Endodermal cell (in vitro differentiated cells): Measurements from ENCODE around the gene CCDC191. TPM values are rescaled to one million over a fixed set of nuclear protein-coding genes. Genes with fewer than 3 reads are reported as not detected.

Source experiments
- DNase-seq: peaks from one replicate; pipeline ENCODE4 v3.0.0-alpha.2; 2017
- H3K27ac ChIP-seq: 2 replicates; pipeline ENCODE4 v1.5.1; 2013; ENCODE audit warnings: mild to moderate bottlenecking, low read depth, low read length, moderate library complexity
- H3K27me3 ChIP-seq: 2 replicates; pipeline ENCODE4 v1.6.1; 2013; ENCODE audit warnings: mild to moderate bottlenecking, low read length, moderate library complexity; ENCODE audit not compliant: insufficient read depth, control insufficient read depth, poor library complexity, severe bottlenecking
- H3K36me3 ChIP-seq: 2 replicates; pipeline ENCODE4 v1.7.0; 2013; ENCODE audit warnings: mild to moderate bottlenecking, low read length, moderate library complexity; ENCODE audit not compliant: control insufficient read depth, insufficient read depth
- H3K4me1 ChIP-seq: one replicate; pipeline ENCODE4 v1.7.0; 2013; ENCODE audit warnings: low read length; ENCODE audit not compliant: control insufficient read depth, insufficient read depth
- H3K4me3 ChIP-seq: 2 replicates; pipeline ENCODE4 v1.5.1; 2013; ENCODE audit warnings: mild to moderate bottlenecking, low read length, moderate library complexity
- H3K9ac ChIP-seq: 2 replicates; pipeline ENCODE4 v1.6.1; 2013; ENCODE audit warnings: mild to moderate bottlenecking, low read length, moderate library complexity; ENCODE audit not compliant: poor library complexity, severe bottlenecking; ENCODE audit errors: extremely low read depth
- H3K9me3 ChIP-seq: 2 replicates; pipeline ENCODE4 v1.6.1; 2013; ENCODE audit warnings: mild to moderate bottlenecking, low read length, moderate library complexity; ENCODE audit not compliant: control insufficient read depth
- H3K27ac Mint-ChIP-seq: 2 replicates; pipeline ENCODE4 v1.8.0; 2020; ENCODE audit warnings: mixed read lengths
- H3K27me3 Mint-ChIP-seq: 2 replicates; pipeline ENCODE4 v1.8.0; 2021; ENCODE audit warnings: mild to moderate bottlenecking, mixed read lengths; ENCODE audit not compliant: insufficient read depth
- H3K36me3 Mint-ChIP-seq: 2 replicates; pipeline ENCODE4 v1.8.0; 2020; ENCODE audit warnings: low read depth, mixed read lengths
- H3K4me1 Mint-ChIP-seq: 2 replicates; pipeline ENCODE4 v1.8.0; 2020; ENCODE audit warnings: mixed read lengths
- H3K4me3 Mint-ChIP-seq: 2 replicates; pipeline ENCODE4 v1.8.0; 2020; ENCODE audit warnings: mild to moderate bottlenecking, moderate library complexity, mixed read lengths
- H3K9me3 Mint-ChIP-seq: 2 replicates; pipeline ENCODE4 v1.8.0; 2020; ENCODE audit warnings: mild to moderate bottlenecking, mixed read lengths
- CTCF ChIP-seq: fragments of 200-600 bp; sonication (generic); conservative IDR thresholded peaks from 2 replicates; pipeline ENCODE4 v1.5.0; 2021; ENCODE audit warnings: antibody characterized with exemption, mild to moderate bottlenecking
- WGBS, 2 experiments: methylation state at CpG; one replicate each; pipeline versions ENCODE4 v1.1.5 to v1.1.7; 2013; ENCODE audit warnings: missing lambda C conversion rate in 2 of 2, mixed read lengths in 1 of 2; ENCODE audit not compliant: insufficient coverage in 1 of 2, insufficient read length in 1 of 2; 5-methylcytosine and 5-hydroxymethylcytosine counted together
- long read RNA-seq, 4 experiments: library from polyadenylated mRNA in 2 of 4; library from RNA in 1 of 4; library from capped mRNA in 1 of 4; stranded (forward) in 3 of 4; unstranded in 1 of 4; transcript quantifications; one replicate each; pipeline ENCODE4 v2.0.0, GENCODE V29; 2020 to 2021; ENCODE audit warnings: inconsistent platforms in 1 of 4
- polyA plus RNA-seq, 2 experiments: library from polyadenylated mRNA; stranded (reverse); fragments of 50-300 nt; gene quantifications; one replicate each; pipeline ENCODE4 v1.2.3, GENCODE V29; 2013
- total RNA-seq, 2 donors: library from RNA; stranded (reverse); fragmentation: NEBNext Ultra II Directional in 1 of 2; extraction: Animal tissue kit (Norgen Biotek cat#: 25700) in 1 of 2; gene quantifications; 2 replicates in 1 of 2; 3 replicates in 1 of 2; pipeline ENCODE4 v1.2.1, GENCODE V29; 2021

The CCDC191 gene, protein sequence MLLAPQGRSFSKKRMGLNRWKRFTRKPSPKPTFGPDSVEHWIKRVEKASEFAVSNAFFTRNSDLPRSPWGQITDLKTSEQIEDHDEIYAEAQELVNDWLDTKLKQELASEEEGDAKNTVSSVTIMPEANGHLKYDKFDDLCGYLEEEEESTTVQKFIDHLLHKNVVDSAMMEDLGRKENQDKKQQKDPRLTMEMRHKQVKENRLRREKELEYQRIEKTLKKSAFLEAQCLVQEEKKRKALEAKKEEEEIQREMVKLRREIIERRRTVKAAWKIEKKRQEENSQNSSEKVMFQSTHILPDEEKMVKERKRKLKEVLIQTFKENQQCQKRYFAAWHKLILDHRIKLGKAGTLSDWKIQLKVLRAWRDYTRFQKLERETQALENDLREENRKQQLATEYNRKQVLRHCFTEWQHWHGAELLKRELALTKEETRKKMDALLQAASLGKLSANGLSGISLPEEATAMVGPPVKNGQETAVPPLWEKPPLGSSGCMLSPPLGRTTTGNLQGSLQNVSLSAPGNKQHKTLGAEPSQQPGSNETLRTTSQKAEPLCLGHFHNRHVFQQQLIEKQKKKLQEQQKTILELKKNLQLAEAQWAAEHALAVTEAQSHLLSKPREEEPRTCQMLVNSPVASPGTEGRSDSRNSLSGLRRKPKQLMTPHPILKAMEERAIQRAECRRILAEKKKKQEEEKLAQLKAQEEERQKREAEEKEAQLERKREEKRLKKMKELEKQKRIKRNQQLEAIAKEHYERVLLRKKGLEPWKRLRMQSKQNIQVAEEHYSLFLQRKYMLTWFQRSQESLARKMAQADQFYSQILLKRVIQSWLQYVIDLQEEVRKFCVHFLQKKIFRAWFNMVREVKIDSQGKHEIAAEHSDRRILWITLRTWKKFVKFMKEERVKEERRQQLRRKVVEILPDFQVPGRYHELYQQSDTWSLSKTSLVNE
- total RNA-seq = 1 to 10 TPM; 4.4 to 6.1 TPM
- polyA plus RNA-seq (2013, experiment 1 of 2) = 6.9 TPM
- polyA plus RNA-seq (2013, experiment 2 of 2) = 5.3 TPM
- long read RNA-seq, experiment 1, partial matches to known transcripts = 1 of 1 reads
- long read RNA-seq, experiment 1, other reads (novel, unspliced or antisense) = 0 of 1 reads
- long read RNA-seq, experiment 2, partial matches to known transcripts = 2 of 14 reads
- long read RNA-seq, experiment 2, other reads (novel, unspliced or antisense) = 11 of 14 reads
- long read RNA-seq, experiment 3, partial matches to known transcripts = 6 of 11 reads
- long read RNA-seq, experiment 3, other reads (novel, unspliced or antisense) = 5 of 11 reads
- long read RNA-seq, experiment 4, partial matches to known transcripts = 0 of 1 reads
- long read RNA-seq, experiment 4, other reads (novel, unspliced or antisense) = 1 of 1 reads

GRCh38 chr3:114056130-114057010, at the start of gene CCDC191, which contains the start of gene QTRT2:
CCDC191 (minus strand) TSS chr3:114056526; CDS start chr3:114056466, 60 bp downstream.
QTRT2 (plus strand) TSS chr3:114056737; CDS start chr3:114065258, 8,521 bp downstream.
- H3K9me3 Mint-ChIP-seq = no peaks in the 10 kb centered on the region
- no peak for TF ChIP-seq CTCF
- H3K4me1 Mint-ChIP-seq = peaks cover 10% of the 10 kb centered on the region
- no peaks in the 10 kb centered on the region for H3K36me3 Mint-ChIP-seq
- peak within 1 kb of the TSS; percentile 90 for H3K9ac ChIP-seq
- H3K27me3 ChIP-seq = no peaks in the 10 kb centered on the region
- peaks cover 8% of the 10 kb centered on the region for H3K36me3 ChIP-seq
- DNase-seq = peak; percentile 99
- peak within 1 kb of the TSS; percentile 99 for H3K4me3 ChIP-seq
- no peaks in the 10 kb centered on the region for H3K4me1 ChIP-seq
- H3K4me3 Mint-ChIP-seq = peak within 1 kb of the TSS; percentile 86
- peak within 1 kb of the TSS; percentile 99 for H3K27ac Mint-ChIP-seq
- H3K27me3 Mint-ChIP-seq = no peaks in the 10 kb centered on the region
- 0% methylated on average over 37 to 49 of the region's 49 CpGs for WGBS, 2 experiments
- H3K27ac ChIP-seq = peak within 1 kb of the TSS; percentile 0
- no peaks in the 10 kb centered on the region for H3K9me3 ChIP-seq

DNA sequence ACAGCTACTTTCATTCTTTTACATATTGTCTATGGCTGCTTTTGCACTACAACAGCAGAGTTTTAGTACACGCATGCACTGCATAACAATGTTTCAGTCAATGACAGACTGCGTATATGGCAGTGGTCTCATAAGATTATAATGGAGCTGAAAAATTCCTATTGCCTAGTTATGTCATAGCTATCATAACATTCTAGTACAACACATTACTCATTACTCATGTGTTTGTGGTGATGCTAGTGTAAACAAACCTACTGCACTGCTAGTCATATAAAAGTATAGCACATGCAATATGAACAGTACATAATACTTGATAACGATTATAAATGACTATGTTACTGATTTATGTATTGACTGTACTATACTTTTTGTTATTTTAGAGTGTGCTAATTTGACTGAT, 48.1 kb upstream of the CCDC191 start:
- no peak for DNase-seq
- Mint-ChIP-seq H3K4me3 (no peak overlapping the region), H3K27ac (no peak overlapping the region), H3K27me3 (no peaks in the 10 kb centered on the region), H3K4me1 (peaks cover 9% of the 10 kb centered on the region), H3K9me3 (no peaks in the 10 kb centered on the region), H3K36me3 (no peaks in the 10 kb centered on the region)
- Histone ChIP-seq H3K4me1 (no peaks in the 10 kb centered on the region), H3K4me3 (no peak overlapping the region), H3K27me3 (no peaks in the 10 kb centered on the region), H3K27ac (no peak overlapping the region), H3K36me3 (no peaks in the 10 kb centered on the region), H3K9me3 (no peaks in the 10 kb centered on the region), H3K9ac (no peak overlapping the region)
- no peak for TF ChIP-seq CTCF
- 98% methylated on average over 3 of the region's 3 CpGs; no CpG with 5 or more reads in 1 of the 2 experiments for WGBS, 2 experiments
